Smooth muscle cell of the pulmonary artery (primary cell): ENCODE data around the gene AFTPH. TPM values are rescaled to one million over a fixed set of nuclear protein-coding genes. Genes with fewer than 3 reads are reported as not detected.

ENCODE experiments used
- total RNA-seq: library from RNA; depleted of rRNA; stranded (reverse); fragments of >200 nt; gene quantifications from 2 replicates; pipeline ENCODE4 v1.2.3, GENCODE V29; 2014

The AFTPH gene, protein sequence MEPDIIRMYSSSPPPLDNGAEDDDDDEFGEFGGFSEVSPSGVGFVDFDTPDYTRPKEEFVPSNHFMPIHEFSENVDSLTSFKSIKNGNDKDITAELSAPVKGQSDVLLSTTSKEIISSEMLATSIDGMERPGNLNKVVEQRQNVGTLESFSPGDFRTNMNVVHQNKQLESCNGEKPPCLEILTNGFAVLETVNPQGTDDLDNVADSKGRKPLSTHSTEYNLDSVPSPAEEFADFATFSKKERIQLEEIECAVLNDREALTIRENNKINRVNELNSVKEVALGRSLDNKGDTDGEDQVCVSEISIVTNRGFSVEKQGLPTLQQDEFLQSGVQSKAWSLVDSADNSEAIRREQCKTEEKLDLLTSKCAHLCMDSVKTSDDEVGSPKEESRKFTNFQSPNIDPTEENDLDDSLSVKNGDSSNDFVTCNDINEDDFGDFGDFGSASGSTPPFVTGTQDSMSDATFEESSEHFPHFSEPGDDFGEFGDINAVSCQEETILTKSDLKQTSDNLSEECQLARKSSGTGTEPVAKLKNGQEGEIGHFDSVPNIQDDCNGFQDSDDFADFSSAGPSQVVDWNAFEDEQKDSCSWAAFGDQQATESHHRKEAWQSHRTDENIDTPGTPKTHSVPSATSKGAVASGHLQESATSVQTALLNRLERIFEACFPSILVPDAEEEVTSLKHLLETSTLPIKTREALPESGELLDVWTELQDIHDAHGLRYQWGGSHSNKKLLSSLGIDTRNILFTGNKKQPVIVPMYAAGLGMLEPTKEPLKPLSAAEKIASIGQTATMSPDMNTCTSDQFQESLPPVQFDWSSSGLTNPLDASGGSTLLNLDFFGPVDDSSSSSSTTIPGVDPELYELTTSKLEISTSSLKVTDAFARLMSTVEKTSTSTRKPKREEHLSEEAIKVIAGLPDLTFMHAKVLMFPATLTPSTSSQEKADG
- 27.7 and 29.6 TPM in 2 replicates for total RNA-seq

DNA sequence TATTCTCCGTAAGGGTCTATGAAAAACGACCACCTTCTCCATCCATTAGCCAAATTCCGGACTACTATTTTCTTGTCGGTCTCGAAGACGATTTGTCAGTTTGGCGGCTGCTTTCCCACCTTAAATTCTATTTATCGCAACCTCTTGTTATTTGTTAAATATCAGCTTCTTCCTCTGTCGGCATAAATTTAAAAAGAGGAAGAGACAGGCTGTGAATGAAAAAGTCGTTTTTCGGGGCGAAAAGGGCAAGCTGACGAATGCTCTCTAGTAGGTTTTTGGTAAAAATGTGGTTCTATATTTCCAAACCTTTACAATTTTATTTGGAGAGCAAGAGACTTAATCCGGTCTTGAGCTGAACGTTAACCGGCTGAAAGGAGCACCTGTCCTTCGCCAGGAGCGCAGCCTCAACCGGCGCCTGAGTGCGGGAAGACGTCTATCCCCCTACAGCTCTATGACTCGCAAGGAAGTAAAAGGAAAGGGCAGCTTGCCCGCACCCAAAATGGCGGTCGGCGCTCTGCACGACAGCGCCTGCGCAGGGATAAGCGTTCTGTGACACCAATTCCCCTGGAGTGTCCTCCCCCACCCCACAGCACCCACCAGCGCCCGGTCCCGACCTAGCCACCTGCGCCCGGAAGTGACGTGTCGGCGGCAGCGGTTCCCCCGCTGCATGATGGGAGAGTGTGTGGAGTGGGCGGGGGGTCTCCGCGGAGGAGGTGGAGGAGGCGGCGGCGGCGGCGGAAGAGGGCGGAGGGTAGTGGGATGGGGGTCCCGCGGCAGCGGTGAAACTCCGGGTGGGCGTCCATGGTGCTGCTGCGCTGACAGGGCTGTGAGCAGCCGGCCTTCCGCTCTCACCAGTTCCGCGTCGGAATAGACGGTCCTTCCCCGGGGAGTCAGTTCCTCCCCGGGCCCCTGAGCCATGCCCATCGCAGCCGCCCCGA lies at the start of gene AFTPH:
Gene AFTPH, plus strand, starts transcription at position 663 of the 938 bp plus-strand sequence. CDS start 27,147 bp downstream, outside the sequence.

Other genes starting within 250 kb of the AFTPH start
- gene LGALSL, start 70.2 kb upstream of the AFTPH start, total RNA-seq = 4.5 and 7.4 TPM in 2 replicates
- gene SERTAD2, start 129.6 kb downstream of the AFTPH start, total RNA-seq = 16.1 and 20.6 TPM in 2 replicates